Mucosa of gallbladder (tissue), 1 donor: Measurements from ENCODE around the gene DPF3. TPM values are rescaled to one million over a fixed set of nuclear protein-coding genes. Genes with fewer than 3 reads are reported as not detected.

ENCODE experiments used
- DNase-seq: peaks from one replicate; pipeline ENCODE4 v3.0.0-alpha.2; 2020; ENCODE audit warnings: low spot score
- total RNA-seq: library from RNA; stranded (reverse); gene quantifications from one replicate; pipeline ENCODE4 v1.2.1, GENCODE V29; 2021
- donor health status: DM: no; HTN: no; CAD: no.

Gene DPF3
- total RNA-seq, 1 donor from 2014 or later: 4.5 TPM

DNA sequence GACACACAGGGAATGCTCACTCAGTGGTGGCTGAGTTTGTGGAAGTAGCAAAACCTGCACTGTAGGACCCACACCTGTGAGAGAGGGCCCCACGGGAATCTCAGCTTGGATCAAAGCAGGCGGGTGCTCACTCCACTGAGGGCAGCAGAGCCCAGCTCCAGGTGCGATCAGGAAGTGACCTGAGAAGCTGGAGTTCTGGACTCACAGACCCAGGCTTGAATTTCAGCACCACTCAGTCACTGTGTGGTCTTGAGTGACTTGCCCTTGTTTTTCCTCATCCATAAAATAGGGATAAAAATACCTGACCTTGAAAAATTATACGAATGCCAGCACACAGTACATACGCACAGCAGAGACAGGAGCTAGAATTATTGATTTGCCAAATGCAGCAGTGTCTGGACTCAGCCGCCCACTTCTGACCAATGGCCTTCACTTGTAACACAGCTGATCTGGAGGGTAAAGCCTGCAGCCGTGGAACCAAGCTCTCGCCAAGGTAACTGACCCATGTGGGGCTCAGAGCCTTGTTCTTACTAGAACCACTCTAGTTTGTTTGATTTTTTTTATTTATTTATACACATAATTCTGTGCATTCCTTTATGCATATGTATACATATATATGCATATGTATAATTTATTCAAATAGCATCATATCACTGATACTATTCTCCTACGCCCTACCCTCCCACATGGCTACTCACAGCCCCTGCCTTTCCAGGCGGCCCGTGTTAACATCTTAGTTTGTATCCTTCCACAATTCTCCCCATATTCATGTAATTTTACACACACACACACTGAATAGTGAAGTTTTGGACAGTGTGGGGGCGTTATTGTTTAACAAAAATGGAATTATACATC, 53.9 kb downstream of the DPF3 start:
- no peak for DNase-seq

DNA sequence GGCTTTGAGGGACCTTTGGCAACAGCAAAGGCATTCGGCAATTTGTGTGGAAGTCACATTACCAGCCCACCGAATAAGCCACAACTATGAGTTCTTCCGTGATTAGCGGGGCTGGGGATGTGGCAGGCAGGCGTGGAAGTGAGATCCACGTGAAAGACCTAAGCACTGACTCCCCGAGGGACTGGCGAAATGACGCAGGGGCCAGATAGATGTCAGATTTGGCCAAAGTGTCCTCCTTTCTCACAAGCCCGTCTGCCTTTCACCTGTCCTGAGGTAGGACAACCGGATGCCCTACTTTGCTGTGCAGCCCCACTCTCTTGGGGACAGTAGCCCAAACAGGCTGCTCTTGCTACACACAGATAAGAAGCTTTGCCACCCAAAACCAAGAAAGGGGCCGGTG, 54.5 kb downstream of the DPF3 start:
- no peak for DNase-seq

DNA sequence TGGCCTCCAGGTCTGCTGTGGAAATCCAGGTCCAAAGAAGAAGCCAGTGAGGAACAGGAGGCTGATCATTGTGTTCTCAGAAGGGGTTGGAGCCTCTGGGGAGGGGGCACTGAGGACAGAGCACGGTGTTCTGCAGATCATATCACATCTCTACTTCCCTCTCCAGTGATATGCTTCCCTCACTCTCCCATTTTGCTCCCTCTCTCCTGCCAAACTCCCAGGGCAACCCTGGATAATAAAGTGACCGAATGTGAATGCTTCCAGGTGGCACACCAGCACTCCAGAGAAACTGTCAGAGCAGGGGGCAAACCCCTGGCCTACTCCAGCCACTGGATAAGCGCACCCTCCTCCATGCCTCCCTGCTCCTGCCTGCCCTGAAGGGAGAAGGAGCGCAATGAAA, 57.8 kb downstream of the DPF3 start:
- no peak for DNase-seq

DNA sequence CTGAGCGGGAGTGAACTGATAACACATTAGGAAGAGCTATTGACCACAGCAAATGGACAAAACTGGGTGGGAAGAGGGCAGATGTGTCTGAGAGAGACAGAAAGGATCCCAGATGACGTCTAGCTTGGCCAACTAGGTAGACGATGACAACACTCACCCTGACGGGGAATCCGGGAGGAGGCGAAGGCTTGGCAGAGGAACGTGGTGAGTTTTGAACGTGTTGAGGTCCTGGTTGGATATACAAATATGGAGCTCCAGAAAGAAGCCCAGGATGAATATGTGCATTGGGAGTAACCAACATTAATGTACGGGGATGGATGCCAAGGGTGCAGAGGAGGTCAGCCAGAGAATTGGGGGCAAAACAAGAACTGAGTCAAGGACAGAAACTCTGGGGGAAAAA, 60.7 kb downstream of the DPF3 start:
- no peak for DNase-seq

DNA sequence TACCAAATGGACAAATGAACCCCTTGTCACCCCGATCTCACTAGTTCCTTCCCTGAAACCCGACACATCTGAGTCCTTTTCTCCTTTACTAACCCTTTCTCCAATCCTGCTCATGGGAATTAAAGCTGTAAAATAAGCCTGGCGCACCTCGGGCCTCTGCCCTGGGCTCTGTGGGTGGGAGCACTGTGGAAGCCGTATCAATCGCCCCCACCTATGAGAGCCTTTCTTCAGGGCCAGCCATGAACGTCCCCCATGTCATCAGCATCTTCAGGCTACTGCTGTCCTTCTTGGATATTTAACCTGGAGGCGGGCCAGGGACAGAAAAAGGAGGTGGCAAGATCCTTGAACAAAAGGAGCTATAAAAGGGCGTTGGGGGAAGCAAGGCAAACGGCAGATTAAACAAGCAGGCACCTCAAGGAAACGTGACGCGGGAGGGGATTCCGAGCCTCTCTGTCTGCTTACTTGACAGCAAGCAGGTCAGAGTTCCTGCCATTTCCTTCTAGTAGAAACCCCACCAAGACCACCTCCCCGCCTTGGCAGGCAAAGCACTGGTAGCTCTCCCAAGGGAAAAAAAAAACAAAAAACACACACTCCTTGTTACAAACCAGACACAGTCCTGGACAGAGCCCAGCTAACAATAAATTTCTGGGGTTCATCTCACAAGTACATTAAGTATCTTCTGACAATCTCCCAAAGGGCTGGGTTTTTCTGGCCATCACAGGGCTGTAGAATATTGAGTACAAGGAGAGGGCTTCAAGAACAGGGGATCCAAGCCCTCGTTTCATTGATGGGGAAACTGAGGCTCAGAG, 62.9 kb downstream of the DPF3 start:
- DNase-seq: no peak

DNA sequence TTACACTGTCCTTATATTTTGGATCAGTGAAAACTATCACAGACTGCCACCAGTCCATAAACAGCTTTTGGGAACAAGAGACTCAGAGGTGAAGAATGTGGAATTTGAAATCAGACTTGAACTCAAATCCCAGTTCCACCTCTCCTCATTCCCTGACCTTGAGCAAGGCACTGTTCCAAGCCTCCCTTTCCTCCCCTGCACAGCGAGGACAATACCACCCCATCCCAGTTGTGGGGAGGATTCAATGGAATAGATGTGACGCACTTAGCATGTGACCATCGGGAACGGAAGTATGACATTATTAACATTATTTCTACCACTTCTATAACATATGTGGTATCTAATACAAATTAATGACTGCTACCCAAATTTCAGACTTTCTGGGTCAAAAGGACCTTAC, 63.5 kb downstream of the DPF3 start:
- DNase-seq: no peak

DNA sequence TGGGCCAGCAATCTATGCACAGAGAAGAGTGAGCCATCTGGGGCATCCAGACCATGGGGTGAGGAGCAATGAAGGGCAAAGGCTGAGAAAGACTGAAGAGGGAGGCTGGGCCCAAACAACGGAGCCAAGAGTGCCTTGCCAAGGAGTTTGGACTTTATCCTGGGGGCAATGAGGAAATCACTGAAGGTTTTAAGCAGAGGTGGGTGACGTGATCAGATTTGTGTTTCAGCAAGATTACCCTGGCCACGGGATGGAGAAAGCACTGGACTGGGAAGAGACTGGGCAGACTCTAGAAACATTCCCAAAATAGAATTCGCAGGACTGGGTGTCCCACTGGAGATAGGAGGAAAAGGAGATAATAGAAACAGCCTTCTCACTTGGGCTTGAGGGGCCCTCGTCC, 65.3 kb downstream of the DPF3 start:
- no peak for DNase-seq

DNA sequence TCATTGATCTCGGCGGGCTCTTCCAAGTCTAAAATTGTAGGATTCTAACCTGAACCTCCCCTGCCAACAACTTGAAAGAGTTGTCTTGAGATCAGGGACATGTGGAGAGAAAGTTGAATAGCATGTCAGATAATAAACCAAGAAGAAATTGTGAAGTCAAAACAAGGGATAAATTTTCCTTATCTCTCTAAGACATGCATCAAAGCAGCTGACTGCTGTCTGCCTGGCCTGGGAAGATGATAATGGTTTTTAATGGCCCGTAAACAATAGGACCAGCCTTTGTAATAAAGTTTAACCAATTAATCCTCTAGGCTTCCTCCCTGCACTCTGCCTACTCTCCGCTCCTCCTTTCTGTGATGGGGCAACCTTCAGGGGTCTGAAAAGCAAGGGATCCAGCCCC, 67.9 kb downstream of the DPF3 start:
- DNase-seq: no peak

DNA sequence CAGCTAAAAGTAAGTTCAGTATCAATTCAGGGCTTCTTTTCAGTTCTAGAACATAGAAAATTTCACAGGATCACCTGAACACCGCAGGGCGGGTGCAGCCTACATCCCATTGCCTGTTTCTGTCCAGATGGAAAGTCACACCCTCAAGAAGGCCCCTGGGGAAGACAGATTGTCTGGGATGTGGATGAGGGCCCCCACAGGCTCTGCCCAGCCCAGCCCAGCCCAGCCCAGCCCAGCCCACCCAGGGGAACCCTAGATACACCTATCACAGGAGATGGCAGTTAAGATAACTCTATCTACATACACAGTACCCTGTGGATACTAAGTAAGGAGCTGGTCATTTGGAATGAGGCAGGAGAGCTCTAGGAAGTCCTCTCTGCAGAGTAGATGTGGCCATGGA, 68.4 kb downstream of the DPF3 start:
- no peak for DNase-seq

DNA sequence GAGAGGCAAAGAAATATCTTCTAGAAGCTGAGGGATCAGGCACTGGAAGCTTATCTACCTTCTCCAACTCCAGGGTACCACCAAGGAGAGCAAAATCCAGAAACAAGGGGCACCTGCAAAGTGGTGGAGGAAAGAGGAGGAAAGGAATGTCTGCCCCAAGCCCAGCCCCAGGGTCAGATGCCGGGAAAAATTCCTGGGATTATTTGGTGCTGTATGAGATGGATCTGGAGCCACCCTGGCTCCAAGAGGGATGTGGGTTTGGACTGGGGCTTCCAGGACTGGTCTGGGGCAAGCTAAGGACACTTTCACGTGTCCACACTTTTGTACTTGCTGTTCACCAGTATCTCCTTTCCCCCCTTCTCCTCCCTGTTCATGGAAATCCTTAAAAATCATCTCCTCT, 69.8 kb downstream of the DPF3 start:
- no peak for DNase-seq

DNA sequence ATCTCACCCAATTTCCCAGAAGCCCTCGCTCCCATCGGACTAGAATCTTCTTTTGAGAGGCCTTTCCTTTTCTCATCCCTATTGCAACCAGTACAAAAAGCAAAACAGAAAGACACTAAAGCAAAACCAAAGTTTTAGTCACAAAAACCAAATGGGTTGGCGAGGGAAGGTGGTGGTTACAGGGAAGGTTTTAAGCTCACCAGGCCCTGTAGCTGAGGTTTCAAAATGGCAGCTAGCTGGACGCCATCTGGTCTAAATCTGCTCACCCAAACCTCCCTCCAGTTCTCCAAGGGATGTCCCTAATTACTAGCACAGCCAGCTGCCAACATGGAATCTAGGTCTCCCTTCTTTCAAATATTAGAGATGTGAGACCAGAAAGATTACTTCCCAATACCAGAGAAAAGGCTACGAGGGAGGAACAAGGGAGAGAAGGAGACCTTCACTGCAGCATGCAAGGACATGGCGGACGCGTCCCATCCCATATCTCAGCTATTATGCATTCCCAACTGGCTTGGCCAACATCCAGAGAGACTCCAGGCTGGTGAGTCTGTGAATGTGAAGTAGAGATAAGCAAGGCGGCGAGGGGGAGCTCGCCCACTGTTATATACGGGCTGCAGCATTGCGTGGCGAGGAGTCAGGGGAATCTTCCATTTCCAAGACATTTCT, 70.8 kb downstream of the DPF3 start:
- DNase-seq: no peak

DNA sequence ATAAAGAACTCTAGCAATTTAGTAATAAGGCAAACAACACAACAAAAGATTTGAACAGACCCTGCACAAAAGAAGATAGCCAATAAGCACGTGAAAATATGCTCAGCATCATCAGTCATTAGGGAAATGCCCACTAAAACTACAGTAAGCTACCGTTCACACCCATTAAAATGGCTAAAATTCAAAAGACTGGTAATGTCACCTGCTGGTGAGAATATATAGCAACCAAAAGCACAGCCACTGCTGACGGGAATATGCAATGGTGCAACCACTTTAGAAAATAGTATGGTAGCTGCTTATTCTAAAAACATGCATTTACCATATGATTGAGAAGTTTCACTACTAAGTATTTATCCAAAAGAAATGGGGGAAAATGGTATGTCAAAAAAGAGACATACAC, 74.9 kb downstream of the DPF3 start:
- DNase-seq: no peak

DNA sequence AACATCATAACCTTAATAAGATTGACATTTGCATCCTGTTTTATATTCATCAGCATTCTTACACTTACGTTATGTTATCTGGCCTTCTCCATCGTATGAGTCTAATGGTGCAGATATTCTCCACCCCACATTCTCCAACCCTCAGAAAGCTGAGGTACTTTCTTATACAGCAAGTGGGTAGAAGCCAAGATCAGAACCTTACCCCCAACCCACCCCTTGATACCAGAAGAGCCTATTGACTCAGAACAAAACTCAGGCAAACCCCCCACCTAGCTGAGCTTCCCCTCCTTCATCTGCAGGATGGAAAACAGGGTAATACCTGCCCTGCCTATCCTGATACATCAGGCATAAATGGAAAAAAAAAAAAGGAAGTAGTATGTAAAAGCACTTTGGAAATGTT, 77.6 kb downstream of the DPF3 start:
- no peak for DNase-seq

DNA sequence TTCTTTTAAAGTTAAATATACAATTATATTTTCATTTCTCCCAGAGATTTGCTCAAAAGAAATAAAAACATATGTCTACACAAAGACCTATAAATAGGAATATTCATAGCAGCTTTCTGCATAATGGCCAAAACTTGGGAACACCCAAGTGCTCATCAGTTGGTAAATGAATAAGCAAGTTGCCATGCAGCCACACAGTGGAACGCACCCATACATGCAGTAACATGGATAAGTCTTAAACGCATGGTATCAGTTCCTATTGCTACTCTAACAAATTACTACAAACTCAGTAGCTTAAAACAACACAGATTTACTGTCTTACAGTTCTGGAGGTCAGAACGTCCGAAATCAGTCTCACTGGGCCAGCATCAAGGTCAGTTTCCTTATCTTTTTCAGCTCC, 78.5 kb downstream of the DPF3 start:
- DNase-seq: no peak

DNA sequence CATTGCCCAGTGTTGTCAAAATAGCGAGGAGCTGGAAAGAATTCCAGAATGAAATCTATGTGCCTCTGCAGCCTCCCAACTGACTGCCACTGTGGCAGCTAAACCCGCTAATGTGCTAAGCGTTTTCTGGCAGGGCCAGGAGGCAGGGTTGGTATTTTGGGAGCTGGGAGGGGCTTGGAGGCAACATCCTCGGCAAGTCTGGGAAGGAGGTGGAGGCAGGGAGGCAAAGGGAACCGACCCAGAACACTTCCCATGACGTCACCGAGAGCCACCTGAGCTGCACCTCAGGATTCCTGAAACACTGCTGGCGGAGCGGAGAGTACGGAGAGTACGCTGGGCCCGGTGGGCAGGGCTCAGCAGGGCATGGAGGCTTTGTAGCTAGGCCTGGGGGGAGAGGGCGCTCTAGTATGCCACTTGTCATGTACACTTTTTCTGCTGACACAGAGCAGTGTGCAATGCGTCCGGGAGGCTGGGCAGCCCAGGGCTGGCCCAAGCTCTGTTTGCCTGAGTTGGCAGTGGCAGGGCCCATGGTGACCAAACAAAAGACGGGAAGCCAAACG, 81.5 kb downstream of the DPF3 start:
- peak; percentile 24 for DNase-seq

DNA sequence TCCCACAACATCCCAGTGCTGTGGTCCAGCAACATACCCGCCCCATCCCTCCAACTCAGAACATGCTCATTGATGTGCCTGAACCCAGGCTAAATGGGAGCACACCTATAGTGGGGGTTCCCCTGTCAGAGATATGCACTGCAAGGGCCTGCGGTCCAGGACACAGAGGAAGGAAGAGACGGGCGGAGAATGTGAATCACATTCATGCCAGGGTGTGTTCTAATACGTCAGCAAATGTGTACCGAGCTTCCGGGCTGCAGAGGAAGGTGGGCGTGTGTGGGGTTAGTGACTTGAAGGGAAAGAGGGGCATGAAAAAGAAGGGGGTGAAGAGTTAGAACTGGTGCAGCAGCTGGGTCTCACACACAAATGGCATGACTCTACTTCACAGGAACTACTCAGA, 83.7 kb downstream of the DPF3 start:
- DNase-seq: no peak

DNA sequence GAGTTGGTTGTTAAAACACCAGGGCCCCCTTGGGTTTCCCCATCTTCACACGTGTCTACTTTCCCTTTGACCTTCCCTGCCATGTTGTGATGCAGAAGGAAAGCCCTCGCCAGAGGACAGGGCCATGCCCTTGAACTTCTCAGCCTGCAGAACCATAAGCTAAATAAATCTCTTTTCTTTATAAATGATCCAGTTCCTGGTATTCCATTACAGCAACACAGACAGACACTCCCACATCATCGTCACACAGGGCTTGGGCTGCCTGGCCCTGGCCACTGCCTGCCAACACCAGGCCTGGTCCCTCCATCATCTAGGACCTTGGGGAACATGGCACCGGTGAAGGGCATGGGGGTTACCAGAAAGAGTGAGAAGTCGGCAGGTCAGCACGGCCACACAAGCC, 84.8 kb downstream of the DPF3 start:
- DNase-seq: no peak

DNA sequence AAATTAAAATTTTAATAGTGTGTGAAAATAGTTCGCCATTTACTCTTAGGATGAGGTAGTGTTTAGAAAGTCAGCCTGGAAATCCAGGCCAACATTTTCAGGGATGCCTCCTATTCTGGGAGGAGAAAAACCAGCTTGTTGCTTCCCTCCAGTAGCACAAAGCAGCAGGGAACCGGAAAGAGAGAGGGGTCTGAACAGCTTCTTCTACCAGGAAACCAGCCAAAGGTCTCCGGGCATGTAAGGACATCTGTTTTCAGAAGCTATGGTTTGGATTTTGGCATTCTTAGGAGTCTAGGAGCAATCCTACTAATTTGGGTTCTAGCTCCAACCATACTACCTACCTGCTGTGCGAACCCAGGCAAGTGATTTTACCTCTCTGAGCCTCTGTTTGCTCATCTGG, 85.3 kb downstream of the DPF3 start:
- no peak for DNase-seq

DNA sequence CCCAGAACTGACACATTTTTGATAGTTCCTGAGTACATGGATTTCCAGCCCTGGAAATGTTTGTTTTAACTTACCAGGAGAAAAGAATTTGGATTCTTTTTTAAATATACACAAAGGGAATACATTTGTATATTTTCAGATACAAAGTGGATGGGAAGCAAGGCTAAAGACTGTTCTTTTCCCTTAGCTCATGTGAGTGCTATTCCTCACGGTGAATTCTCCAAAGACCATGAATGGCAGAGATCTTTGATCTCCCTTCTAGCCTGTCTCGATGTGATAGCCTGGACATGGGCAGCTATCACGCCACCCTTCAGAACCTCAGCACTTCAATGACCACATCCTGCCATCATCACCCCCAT, 91.3 kb downstream of the DPF3 start:
- DNase-seq: no peak

DNA sequence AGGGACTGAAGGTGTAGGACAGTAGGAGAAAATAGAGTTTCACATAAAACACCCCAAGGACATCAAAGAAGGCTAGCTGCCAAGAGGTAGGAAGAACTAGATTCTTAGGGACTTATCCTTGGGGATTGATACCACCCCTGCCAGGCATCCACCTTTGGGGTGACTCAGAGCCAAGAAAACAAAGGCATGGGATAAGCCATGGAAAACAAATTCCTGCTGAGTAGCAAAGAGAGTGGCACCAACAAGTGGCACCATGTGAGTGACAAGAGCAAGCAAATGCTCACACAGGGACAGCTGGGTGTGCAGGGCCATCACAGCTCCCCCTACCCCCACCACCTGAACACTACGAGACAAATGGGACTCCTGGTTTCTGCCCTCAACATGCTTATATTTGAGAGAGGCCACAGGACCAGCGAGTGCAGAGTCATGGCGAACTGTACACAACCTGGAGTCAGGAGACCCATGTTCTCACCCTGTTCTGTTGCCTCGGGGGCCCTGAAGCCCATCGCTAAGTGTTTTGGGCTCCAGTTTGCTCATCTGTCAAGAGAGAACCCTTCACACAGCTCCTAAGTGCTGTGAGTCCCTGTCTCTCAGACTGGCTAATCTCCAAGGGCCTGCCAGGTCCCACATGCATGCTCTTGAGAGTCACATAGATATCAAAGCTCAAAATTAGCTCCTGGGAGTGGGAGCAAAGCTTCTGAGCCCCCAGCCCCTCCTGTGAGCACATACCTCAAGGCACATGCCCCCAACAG, 91.9 kb downstream of the DPF3 start:
- DNase-seq: no peak

DNA sequence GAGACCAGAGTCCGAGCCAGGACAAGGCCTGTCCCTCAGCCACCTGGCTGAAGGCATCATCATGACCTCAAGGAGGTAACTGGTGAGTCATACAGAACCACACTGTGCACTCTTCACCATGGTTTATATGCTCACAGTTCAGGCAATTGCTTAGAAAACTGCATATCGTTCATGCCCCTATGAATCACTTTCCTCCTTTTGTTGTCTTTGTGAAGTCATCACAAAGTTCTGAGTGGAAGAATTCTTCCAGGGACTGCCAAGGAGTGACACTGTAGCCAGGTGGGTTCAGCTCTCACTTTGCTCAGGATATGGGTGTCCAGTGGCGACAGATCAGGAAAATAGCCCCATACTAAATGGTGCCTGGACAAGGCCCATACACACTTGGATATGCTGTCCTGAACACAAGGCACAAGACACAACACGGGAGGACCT, 92.5 kb downstream of the DPF3 start:
- DNase-seq: no peak
